ENCODE results near the gene SYNJ1.
"Not testable (repeated sequence)": the region's sequence is repeated elsewhere in the genome, so short reads cannot be mapped to it uniquely, and the experiment has no call there.

The SYNJ1 gene

DNA sequence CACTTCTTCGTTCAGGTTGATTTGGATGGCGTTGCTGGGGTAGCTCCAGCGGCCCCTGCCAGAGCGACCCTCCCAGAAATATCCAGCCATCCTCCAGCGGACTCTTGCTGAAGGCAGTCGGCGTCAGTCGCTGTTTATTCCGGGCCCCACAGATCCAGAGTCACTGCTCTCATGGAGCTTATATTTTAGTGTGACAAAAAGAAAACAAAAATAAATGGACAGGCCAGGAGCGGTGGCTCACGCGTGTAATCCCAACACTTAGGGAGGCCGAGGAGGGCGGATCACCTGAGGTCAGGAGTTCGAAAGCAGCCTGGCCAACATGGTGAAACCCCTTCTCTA lies 114.8 kb downstream of the SYNJ1 start:
- DNase-seq (ENCODE audit: low read depth), result no peak

DNA sequence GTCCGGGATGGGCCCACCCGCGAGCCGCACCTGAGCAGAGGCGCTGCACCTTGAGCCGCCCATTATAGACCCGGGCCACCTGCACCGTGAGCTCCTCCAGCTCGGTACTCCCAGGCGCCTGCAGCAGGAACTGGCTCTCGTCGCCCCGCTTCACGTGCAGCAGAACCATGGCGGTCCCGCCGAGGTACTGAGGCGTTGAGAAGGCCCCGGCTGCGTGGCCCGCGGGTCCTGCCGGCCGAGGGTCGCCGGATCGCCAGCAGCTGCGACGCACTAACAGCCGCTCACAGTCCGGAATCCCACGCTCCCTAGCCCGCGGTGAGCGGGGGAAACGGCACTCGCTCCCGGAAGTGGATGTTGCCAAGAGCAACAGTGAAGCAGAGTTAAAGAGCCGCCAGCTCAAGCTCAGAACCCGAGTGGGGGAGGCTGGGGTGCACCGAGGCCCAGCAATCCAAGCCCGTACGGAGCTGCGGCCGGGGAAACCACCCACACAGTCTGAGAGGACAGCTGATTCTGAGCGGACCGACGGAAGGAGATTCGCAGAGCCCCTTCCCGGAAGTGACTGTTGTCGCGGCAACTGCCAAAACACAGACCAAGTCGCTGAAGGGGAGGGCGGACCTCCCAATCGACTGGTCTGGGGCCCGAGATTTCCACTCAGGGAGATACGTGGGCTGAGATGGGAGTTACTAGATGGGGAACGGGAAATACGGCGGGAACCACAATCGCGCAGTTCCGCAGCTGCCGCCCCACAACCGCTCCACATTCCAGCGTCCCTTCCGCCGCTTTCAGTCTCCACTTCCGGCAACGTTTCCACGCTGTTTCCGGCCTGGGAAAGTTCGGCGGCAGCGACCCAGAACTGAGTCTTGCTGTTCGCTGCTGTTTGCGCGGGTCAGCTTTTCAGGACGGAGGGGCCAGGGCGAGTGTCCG lies 115.5 kb downstream of the SYNJ1 start, which contains the start of gene CFAP298:
CFAP298 (minus strand) TSS at position 303 of the 924 bp plus-strand sequence; CDS start at position 169, 134 bp downstream.
- peak; percentile 75 for DNase-seq (ENCODE audit: low read depth)

DNA sequence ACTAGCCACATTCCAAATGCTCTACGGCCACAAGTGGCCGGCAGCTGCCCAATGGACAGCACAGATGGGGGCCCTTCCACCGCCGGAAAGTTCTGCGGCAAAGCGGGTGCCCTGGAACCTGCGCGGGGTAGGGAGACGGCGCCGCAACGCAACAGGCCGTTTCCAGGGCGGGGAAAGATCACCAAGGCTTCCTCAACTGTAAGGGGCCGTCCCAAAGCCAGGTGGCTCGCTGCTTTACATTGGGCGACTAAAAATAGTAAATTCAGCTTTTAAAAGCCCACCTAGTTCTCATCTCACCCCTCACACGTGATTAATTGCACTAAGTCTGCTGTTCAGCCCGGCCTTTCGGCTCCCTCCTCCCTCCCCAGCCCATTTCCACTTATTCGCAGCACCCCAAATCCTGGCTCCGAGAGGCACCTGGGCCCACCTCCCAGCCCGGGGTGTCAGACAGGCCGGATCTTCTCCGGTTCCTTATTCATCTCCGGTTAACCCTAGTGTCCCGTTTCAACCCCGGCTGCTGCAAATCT lies 116.3 kb downstream of the SYNJ1 start:
- DNase-seq (ENCODE audit: low read depth), result peak; percentile 4

GRCh38 chr21:32610940-32611339 lies 116.9 kb downstream of the SYNJ1 start:
- not testable (repeated sequence) for DNase-seq (ENCODE audit: low read depth)

DNA sequence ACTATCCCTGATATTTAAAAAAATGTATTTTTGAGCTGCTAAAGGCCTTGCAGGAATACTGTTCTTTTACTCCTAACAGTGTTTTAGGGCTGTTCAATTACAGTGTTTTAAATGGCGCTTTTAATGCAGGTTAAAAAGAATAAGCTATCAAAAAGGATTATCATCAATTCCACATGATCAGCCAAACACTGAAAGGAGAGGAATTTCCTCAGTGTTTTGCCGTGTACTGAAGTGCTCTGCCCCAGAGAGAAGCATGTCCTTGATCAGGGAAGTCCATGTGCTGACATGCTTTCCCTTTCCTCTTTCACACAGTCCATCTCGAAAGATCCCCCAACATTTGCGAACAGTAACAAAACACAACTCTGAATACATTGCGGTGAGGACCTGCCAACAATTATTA lies 119.0 kb downstream of the SYNJ1 start:
- no peak for DNase-seq (ENCODE audit: low read depth)

DNA sequence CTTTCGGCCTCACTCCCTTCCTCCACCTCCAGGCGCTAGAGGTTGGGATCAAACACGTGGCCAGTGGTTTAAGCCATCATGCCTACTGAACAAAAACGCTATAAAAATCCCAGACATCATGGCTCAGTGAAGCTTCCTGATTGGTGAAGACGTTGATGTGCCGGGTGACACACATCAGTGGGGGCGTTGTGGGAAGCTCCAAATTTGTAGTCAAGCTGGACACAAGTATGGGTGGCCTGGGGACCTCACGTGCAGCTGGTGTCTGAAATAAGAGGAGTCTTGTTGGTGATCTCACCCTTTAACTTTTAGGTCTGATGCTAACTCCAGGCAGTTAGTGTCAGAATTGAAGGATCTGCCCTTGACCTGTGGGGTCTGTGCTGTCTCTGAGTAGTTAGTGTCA lies 122.3 kb downstream of the SYNJ1 start:
- no peak for DNase-seq (ENCODE audit: low read depth)

- no peak for DNase-seq (ENCODE audit: low read depth)
Observed at GRCh38 chr21:32604464-32604863, 123.3 kb downstream of the SYNJ1 start.

DNA sequence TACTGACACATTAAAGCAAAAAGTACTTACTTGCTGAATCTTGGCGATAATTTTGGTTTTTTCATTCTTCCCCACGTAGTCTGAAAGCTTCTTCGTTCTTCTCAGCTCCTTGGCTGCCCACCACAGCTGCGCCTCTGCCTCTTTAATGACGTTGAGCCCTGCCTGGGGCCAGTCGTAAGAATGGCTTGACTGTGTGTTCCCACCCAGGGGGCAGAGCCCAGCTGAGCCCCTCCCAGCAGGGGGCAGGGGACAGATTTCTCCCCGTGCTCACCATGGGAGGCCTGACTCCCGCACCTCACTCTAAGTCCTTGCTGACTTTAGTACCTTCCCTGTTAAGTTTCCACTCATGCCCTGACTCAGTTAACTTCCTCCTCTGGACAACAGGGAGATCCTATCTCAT lies 124.7 kb downstream of the SYNJ1 start:
- no peak for DNase-seq (ENCODE audit: low read depth)

- DNase-seq (ENCODE audit: low read depth), result no peak
Observed at GRCh38 chr21:32602099-32602498, 125.7 kb downstream of the SYNJ1 start.

GRCh38 chr21:32599526-32599925 lies 128.3 kb downstream of the SYNJ1 start:
- DNase-seq (ENCODE audit: low read depth), result no peak

GRCh38 chr21:32599091-32599490 lies 128.7 kb downstream of the SYNJ1 start:
- no peak for DNase-seq (ENCODE audit: low read depth)

DNA sequence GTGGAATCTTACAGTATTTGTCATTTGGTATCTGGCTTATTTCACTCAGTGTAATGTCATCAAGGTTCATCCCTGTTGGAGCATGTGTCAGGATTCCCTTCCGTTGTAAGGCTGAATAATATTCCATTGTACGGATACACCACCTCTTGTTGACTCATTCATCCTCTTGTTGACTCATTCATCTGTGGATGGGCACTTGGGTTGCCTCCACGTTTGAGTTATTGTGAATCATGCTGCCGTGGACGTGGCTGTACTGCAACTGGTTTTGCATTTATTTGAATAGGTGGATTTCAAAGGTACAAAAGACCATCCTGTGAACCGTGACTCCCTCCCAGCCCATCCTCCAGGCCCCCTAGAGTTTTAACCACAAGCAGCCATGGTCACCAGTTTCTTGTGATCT lies 130.6 kb downstream of the SYNJ1 start:
- DNase-seq (ENCODE audit: low read depth), result no peak

GRCh38 chr21:32595431-32595830 lies 132.4 kb downstream of the SYNJ1 start:
- no peak for DNase-seq (ENCODE audit: low read depth)

DNA sequence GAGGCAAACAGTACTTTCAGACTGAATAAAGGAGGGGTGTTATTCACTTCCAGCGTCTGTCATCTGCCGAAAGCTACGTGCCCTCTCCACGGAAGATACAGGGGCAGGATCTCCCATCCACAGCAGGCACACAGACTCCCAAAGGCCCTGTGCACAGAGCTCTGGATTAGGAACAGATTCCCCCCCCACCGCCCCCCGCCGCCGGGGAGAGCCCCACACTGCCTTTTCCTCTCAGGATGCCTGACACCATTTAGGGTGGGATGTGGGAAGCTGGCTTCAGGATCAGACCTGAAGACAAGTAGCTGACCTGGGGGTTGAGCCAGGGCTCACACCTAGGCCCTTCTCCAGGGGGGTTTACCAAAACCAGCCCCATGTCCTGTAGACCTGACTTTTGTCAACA lies 134.1 kb downstream of the SYNJ1 start:
- DNase-seq (ENCODE audit: low read depth), result no peak

DNA sequence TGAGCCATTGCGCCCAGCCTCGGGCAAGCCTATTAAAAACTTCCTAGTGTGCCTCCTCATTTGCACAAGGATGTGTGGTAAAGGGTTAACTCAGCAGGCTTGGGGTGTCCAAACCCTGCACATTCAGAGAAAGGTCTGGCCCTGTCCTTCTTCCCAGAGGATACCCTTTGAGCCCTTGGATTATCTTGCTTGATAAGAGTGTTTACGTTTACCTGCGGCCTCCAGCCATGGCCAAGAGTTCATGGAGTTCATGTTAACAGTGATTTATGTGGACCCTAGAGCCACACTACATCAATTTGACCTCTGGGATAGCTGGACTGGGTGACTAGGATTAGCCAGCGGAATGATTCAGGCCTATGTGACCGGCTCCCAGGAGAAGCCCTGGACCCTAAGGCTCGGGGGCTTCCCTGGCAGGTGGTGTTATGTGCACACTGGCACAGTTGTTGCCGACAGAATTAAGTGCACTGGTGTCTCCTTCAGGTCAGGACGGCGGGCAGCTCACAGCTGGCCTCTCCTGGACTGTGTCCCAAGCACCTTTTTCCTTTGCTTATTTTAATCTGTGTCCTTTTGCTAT lies 134.8 kb downstream of the SYNJ1 start:
- no peak for DNase-seq (ENCODE audit: low read depth)

GRCh38 chr21:32590130-32590529 lies 137.7 kb downstream of the SYNJ1 start:
- DNase-seq (ENCODE audit: low read depth), result no peak

DNA sequence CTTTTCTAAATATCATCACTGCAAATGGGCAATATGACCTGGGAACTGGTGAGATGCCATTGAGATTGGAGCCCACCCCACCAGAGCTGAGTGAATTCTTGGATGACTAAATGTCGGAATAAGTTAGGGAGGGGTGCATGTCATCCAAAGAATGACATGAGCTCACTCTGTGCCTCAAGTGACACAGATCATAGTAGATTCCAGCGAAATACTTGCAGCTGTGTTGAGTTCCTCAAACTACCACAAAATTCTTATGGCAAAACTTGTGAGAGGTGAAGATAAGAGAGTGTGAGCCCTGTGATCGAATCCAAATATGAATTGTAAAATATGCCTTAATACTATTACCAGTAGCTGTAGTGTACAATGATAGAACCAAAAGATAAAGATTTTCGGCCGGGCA lies 140.2 kb downstream of the SYNJ1 start:
- no peak for DNase-seq (ENCODE audit: low read depth)

- DNase-seq (ENCODE audit: low read depth), result no peak
Observed at GRCh38 chr21:32587120-32587519, 140.7 kb downstream of the SYNJ1 start.

DNA sequence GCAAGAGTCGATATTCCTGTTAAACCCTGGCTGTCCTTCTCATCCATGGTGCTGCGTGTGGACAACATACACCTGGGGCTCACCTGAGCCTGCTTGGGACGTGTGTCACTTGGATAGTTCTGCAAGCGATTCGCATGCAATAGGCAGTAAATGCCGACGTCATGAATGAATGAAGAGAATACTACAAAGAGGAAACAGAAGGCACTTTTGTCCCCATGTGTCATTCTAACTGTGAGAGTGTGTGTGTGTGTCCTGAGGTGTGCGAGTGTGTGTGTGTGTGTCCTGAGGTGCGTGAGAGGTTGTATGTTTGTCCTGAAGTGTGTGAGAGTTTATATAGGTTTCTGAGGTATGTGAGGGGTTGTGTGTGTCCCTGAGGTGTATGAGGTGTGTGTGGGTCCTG lies 141.8 kb downstream of the SYNJ1 start:
- no peak for DNase-seq (ENCODE audit: low read depth)

GRCh38 chr21:32585042-32585710 lies 142.6 kb downstream of the SYNJ1 start, which contains the start of gene TCP10L:
Gene TCP10L, minus strand, starts transcription at chr21:32585523. Its CDS starts 1,219 bp downstream, at chr21:32584304.
- no peak for DNase-seq (ENCODE audit: low read depth)

GRCh38 chr21:32584472-32584871 lies 143.3 kb downstream of the SYNJ1 start:
- DNase-seq (ENCODE audit: low read depth), result no peak

- no peak for DNase-seq (ENCODE audit: low read depth)
Observed at GRCh38 chr21:32581732-32582131, 146.1 kb downstream of the SYNJ1 start.

GRCh38 chr21:32580949-32581348 lies 146.9 kb downstream of the SYNJ1 start:
- DNase-seq (ENCODE audit: low read depth), result no peak

Measured in stimulated activated CD8-positive, alpha-beta memory T cell treated with anti-CD3 and anti-CD28 coated beads, Interleukin-7, amount 100 ng/mL, for 24 hours (primary cell).